Panc1 (cell line): Measurements from ENCODE around the gene MDFIC2. TPM values are rescaled to one million over a fixed set of nuclear protein-coding genes. Genes with fewer than 3 reads are reported as not detected.
"Not testable (repeated sequence)": the region's sequence is repeated elsewhere in the genome, so short reads cannot be mapped to it uniquely, and the experiment has no call there.

Experiments
- ATAC-seq: fragments of 200-7000 bp; cut with Tn5 transposase; 2 replicates; pipeline ENCODE4 v1.9.1; 2020; ENCODE audit warnings: mild to moderate bottlenecking, moderate library complexity
- BruUV-seq: library from RNA; stranded (reverse); fragments of 400-500 nt; replicated peaks from 2 replicates; lab custom pipeline; 2021; lab: Mats Ljungman, UMichigan
- CTCF ChIA-PET: fragments of 300-600 bp; sonication (Branson Sonifier 250); formaldehyde crosslinking; loops from one replicate; lab custom pipeline; 2022; ENCODE audit warnings: antibody characterized with exemption; lab: Charles Lee
- POLR2A ChIA-PET: fragments of 300-600 bp; sonication (Branson Sonifier 250); formaldehyde crosslinking; loops from one replicate; lab custom pipeline; 2022; ENCODE audit warnings: antibody characterized with exemption; lab: Charles Lee
- DNase-seq: peaks from one replicate; pipeline ENCODE4 v3.0.0-alpha.2; 2010; ENCODE audit warnings: low read depth, low spot score
- H3K27ac ChIP-seq: 2 replicates; pipeline ENCODE4 v1.5.1; 2011; ENCODE audit warnings: mild to moderate bottlenecking, low read length, inconsistent platforms
- H3K27me3 ChIP-seq: fragments of 200-500 bp; sonication (Bioruptor generic); 2 replicates; pipeline ENCODE4 v1.6.0; 2014; ENCODE audit warnings: low read length, inconsistent platforms; ENCODE audit not compliant: control insufficient read depth, insufficient read depth
- H3K36me3 ChIP-seq: fragments of 200-500 bp; sonication (Bioruptor generic); 2 replicates; pipeline ENCODE4 v1.5.1; 2014; ENCODE audit warnings: inconsistent platforms, mild to moderate bottlenecking, low read length, moderate library complexity; ENCODE audit not compliant: control insufficient read depth, insufficient read depth
- H3K4me1 ChIP-seq: 2 replicates; pipeline ENCODE4 v1.5.1; 2011; ENCODE audit warnings: inconsistent platforms, mild to moderate bottlenecking, low read length, moderate library complexity; ENCODE audit not compliant: control insufficient read depth, insufficient read depth
- H3K4me3 ChIP-seq, 2 experiments: 2 replicates each; pipeline ENCODE4 v1.5.1; 2011 to 2012; ENCODE audit warnings: low read depth in 2 of 2, low read length in 2 of 2, mild to moderate bottlenecking in 2 of 2, inconsistent platforms in 1 of 2, moderate library complexity in 1 of 2
- H3K9me3 ChIP-seq: fragments of 200-500 bp; sonication (Bioruptor generic); 2 replicates; pipeline ENCODE4 v1.5.1; 2014; ENCODE audit warnings: low read depth, mild to moderate bottlenecking, inconsistent platforms, low read length, moderate library complexity; ENCODE audit not compliant: control insufficient read depth, insufficient read depth
- POLR2AphosphoS5 ChIP-seq: IDR thresholded peaks from 2 replicates; pipeline ENCODE4 v1.6.1; 2012; ENCODE audit warnings: mild to moderate bottlenecking, low read depth, low read length, moderate library complexity
- SIN3A ChIP-seq: IDR thresholded peaks from 2 replicates; pipeline ENCODE4 v1.6.1; 2012; ENCODE audit warnings: low read depth, mild to moderate bottlenecking, low read length, moderate library complexity, borderline replicate concordance; ENCODE audit not compliant: insufficient read depth
- TCF7L2 ChIP-seq: IDR thresholded peaks from 2 replicates; pipeline ENCODE4 v1.6.1; 2011; ENCODE audit warnings: mild to moderate bottlenecking, low read depth, low read length, inconsistent platforms
- in situ Hi-C: cut with HindIII; loops from 2 replicates; pipeline ENCODE4 v1.10.0; 2016; ENCODE audit warnings: low sequenced_read_pairs, low pct_unique_long_range_greater_than_20kb
- intact Hi-C: fragments of 100-400 bp; cut with micrococcal nuclease; formaldehyde crosslinking; loops from one replicate; pipeline ENCODE4 v1.10.0; 2022; ENCODE audit not compliant: unreplicated experiment
- total RNA-seq: library from RNA; stranded (reverse); gene quantifications from one replicate; pipeline ENCODE4 v1.2.1, GENCODE V29; 2021; ENCODE audit not compliant: unreplicated experiment
- TF ChIP-seq, protein P1 (sequence below): fragments of 450-650 bp; IDR thresholded peaks from 2 replicates; pipeline ENCODE4 v1.5.1; 2017; ENCODE audit warnings: mild to moderate bottlenecking
- TF ChIP-seq, protein P2 (sequence below), 2 experiments: IDR thresholded peaks; 2 replicates each; pipeline ENCODE4 v1.6.1; 2011 to 2012; ENCODE audit warnings: low read depth in 2 of 2, control low read depth in 1 of 2, low read length in 1 of 2, mild to moderate bottlenecking in 1 of 2, moderate library complexity in 1 of 2; ENCODE audit not compliant: insufficient read depth in 1 of 2

MDFIC2 gene
- total RNA-seq, 1 experiment from 2014 or later = not detected

DNA sequence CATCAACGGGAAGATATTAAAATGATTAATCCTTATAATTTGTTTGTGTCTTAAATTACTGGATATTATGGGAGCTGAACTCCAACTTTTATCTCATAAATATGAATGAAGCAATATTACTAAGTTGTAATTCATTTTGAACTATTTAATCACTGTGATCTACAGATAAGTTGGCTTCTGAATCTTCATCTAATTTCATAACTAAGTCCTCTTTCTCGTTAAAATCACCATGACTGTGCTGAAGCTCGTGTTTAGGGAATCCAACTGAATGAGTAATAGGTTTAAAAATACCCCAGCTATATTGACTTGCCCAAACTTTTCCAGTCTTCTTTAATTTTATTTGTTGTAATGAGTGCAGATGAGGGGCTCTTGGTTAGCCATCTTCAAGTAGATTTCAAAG is 14.1 kb downstream of the MDFIC2 start:
- H3K27ac ChIP-seq = no peak overlapping the region
- in situ Hi-C loops (no loop called here), intact Hi-C loops (no loop called here)
- TF ChIP-seq, protein P1, sequence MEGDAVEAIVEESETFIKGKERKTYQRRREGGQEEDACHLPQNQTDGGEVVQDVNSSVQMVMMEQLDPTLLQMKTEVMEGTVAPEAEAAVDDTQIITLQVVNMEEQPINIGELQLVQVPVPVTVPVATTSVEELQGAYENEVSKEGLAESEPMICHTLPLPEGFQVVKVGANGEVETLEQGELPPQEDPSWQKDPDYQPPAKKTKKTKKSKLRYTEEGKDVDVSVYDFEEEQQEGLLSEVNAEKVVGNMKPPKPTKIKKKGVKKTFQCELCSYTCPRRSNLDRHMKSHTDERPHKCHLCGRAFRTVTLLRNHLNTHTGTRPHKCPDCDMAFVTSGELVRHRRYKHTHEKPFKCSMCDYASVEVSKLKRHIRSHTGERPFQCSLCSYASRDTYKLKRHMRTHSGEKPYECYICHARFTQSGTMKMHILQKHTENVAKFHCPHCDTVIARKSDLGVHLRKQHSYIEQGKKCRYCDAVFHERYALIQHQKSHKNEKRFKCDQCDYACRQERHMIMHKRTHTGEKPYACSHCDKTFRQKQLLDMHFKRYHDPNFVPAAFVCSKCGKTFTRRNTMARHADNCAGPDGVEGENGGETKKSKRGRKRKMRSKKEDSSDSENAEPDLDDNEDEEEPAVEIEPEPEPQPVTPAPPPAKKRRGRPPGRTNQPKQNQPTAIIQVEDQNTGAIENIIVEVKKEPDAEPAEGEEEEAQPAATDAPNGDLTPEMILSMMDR = no peak
- TF ChIP-seq TCF7L2 (no peak), SIN3A (no peak), POLR2AphosphoS5 (no peak)
- TF ChIP-seq, protein P2, sequence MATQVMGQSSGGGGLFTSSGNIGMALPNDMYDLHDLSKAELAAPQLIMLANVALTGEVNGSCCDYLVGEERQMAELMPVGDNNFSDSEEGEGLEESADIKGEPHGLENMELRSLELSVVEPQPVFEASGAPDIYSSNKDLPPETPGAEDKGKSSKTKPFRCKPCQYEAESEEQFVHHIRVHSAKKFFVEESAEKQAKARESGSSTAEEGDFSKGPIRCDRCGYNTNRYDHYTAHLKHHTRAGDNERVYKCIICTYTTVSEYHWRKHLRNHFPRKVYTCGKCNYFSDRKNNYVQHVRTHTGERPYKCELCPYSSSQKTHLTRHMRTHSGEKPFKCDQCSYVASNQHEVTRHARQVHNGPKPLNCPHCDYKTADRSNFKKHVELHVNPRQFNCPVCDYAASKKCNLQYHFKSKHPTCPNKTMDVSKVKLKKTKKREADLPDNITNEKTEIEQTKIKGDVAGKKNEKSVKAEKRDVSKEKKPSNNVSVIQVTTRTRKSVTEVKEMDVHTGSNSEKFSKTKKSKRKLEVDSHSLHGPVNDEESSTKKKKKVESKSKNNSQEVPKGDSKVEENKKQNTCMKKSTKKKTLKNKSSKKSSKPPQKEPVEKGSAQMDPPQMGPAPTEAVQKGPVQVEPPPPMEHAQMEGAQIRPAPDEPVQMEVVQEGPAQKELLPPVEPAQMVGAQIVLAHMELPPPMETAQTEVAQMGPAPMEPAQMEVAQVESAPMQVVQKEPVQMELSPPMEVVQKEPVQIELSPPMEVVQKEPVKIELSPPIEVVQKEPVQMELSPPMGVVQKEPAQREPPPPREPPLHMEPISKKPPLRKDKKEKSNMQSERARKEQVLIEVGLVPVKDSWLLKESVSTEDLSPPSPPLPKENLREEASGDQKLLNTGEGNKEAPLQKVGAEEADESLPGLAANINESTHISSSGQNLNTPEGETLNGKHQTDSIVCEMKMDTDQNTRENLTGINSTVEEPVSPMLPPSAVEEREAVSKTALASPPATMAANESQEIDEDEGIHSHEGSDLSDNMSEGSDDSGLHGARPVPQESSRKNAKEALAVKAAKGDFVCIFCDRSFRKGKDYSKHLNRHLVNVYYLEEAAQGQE (IDR thresholded peaks at IDR 0.05; ENCODE audit: insufficient read depth in 1 of 2, low read depth in 2 of 2, low read length in 1 of 2) = no peak
- H3K36me3 ChIP-seq = no peaks in the 10 kb centered on the region
- no TSS peak for BruUV-seq
- H3K4me1 ChIP-seq = no peaks in the 10 kb centered on the region
- ATAC-seq (no peak), DNase-seq (no peak)
- ChIA-PET CTCF (no interaction called here), POLR2A (interaction anchor here (0.6 kb wide), 1 partner anchor 1128 kb away, joined by 3 read pairs; no protein-coding TSS in a partner anchor)
- no peak overlapping the region for H3K4me3 ChIP-seq
- no peaks in the 10 kb centered on the region for H3K9me3 ChIP-seq
- no peaks in the 10 kb centered on the region for H3K27me3 ChIP-seq

DNA sequence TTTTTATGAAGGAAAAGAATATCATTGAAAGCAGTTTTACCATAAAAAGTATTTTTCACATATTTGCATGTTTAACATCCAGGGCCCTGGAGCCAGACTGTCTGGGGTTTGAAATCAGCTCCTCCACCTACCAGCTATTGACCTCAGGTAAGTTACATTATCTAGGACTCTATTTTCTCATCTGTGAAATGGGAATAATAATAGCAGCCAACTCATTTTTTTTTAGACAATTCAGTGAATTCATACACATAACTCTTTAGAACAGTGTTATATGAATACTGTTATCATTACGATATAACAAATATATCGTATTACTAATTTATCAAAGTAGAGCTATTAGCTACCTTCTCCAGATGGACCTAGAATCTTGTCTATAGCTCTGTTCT is 21.3 kb downstream of the MDFIC2 start:
- Histone ChIP-seq H3K4me1 (no peaks in the 10 kb centered on the region), H3K4me3 (no peak overlapping the region), H3K9me3 (no peaks in the 10 kb centered on the region), H3K27ac (no peak overlapping the region), H3K36me3 (no peaks in the 10 kb centered on the region), H3K27me3 (no peaks in the 10 kb centered on the region)
- intact Hi-C loops (no loop called here), in situ Hi-C loops (no loop called here)
- ChIA-PET POLR2A (no interaction called here), CTCF (no interaction called here)
- TF ChIP-seq, protein P2 (IDR thresholded peaks at IDR 0.05; ENCODE audit: insufficient read depth in 1 of 2, low read depth in 2 of 2, low read length in 1 of 2) = no peak
- TF ChIP-seq POLR2AphosphoS5 (no peak), SIN3A (no peak), TCF7L2 (no peak)
- TF ChIP-seq, protein P1 = no peak
- no peak for ATAC-seq
- DNase-seq = no peak
- no TSS peak for BruUV-seq

DNA sequence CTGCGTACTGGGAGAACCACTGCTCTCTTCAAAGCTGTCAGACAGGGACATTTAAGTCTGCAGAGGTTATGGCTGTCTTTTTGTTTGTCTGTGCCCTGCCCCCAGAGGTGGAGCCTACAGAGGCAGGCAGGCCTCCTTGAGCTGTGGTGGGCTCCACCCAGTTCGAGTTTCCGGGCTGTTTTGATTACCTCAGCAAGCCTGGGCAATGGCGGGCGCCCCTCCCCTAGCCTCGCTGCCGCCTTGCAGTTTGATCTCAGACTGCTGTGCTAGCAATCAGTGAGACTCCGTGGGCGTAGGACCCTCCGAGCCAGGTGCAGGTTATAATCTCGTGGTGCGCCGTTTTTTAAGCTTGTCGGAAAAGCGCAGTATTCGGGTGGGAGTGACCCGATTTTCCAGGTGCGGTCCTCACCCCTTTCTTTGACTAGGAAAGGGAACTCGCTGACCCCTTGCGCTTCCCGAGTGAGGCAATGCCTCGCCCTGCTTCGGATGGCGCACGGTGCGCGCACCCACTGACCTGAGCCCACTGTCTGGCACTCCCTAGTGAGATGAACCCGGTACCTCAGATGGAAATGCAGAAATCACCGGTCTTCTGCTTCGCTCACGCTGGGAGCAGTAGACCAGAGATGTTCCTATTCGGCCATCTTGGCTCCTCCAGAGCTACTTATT is 21.9 kb downstream of the MDFIC2 start:
- H3K4me3 ChIP-seq, POLR2A ChIA-PET, H3K9me3 ChIP-seq, in situ Hi-C loops, H3K36me3 ChIP-seq, H3K27ac ChIP-seq, ATAC-seq, H3K4me1 ChIP-seq, BruUV-seq, DNase-seq, CTCF ChIA-PET, H3K27me3 ChIP-seq, intact Hi-C loops: not testable (repeated sequence)
